Lower leg skin (tissue), 4 donors: ENCODE results near the gene ROR1. TPM values are rescaled to one million over a fixed set of nuclear protein-coding genes. Genes with fewer than 3 reads are reported as not detected.
A peak's percentile ranks its signal among the peaks of the same experiment; 100 is the strongest.

ENCODE experiments used
- DNase-seq, 2 donors: peaks; one replicate each; pipeline ENCODE4 v3.0.0-alpha.2; 2019; ENCODE audit warnings: low spot score in 2 of 2
- H3K4me3 ChIP-seq: fragments of 200-600 bp; sonication (generic); 2 replicates; pipeline ENCODE4 v1.5.1; 2017; ENCODE audit warnings: mild to moderate bottlenecking, low read depth; ENCODE audit not compliant: poor library complexity, severe bottlenecking
- CTCF ChIP-seq, 3 donors: fragments of 450-650 bp; IDR thresholded peaks; one replicate each; pipeline ENCODE4 v1.5.1; 2016; ENCODE audit warnings: antibody characterized with exemption in 3 of 3, mild to moderate bottlenecking in 3 of 3, moderate library complexity in 2 of 3
- POLR2A ChIP-seq, 2 donors: fragments of 450-650 bp; IDR thresholded peaks; one replicate each; pipeline ENCODE4 v1.6.1; 2016 to 2017; ENCODE audit warnings: antibody characterized with exemption in 2 of 2, mild to moderate bottlenecking in 1 of 2, moderate library complexity in 1 of 2
- WGBS, 2 donors: methylation state at CpG; one replicate each; pipeline ENCODE4 v1.1.5; 2018; 5-methylcytosine and 5-hydroxymethylcytosine counted together
- intact Hi-C: fragments of 100-400 bp; cut with DNase I; formaldehyde crosslinking; loops from one replicate; pipeline ENCODE4 v1.15.0; 2023; ENCODE audit warnings: low total_unique reads
- total RNA-seq, 4 donors: library from RNA; depleted of rRNA; stranded (reverse); fragments of >200 nt; gene quantifications; one replicate each; pipeline ENCODE4 v1.1.0, GENCODE V29; 2016

The ROR1 gene
- total RNA-seq, 4 donors from 2014 or later = 12.9 to 28.6 (median 22.5) TPM

GRCh38 chr1:63836374-63836773 lies 62.6 kb downstream of the ROR1 start:
- WGBS, 2 donors = 85 to 89% methylated on average over 1 of the region's 1 CpG
- no peak overlapping the region for H3K4me3 ChIP-seq
- TF ChIP-seq POLR2A (IDR thresholded peaks at IDR 0.05) (no peak), CTCF (IDR thresholded peaks at IDR 0.05) (no peak)
- no peak for DNase-seq
- intact Hi-C loops = no loop called here

GRCh38 chr1:63836830-63837229 lies 63.0 kb downstream of the ROR1 start:
- no peak for DNase-seq
- intact Hi-C loops = no loop called here
- H3K4me3 ChIP-seq = no peak overlapping the region
- TF ChIP-seq CTCF (IDR thresholded peaks at IDR 0.05) (no peak), POLR2A (IDR thresholded peaks at IDR 0.05) (no peak)
- WGBS, 2 donors = 91 to 92% methylated on average over 5 of the region's 5 CpGs

DNA sequence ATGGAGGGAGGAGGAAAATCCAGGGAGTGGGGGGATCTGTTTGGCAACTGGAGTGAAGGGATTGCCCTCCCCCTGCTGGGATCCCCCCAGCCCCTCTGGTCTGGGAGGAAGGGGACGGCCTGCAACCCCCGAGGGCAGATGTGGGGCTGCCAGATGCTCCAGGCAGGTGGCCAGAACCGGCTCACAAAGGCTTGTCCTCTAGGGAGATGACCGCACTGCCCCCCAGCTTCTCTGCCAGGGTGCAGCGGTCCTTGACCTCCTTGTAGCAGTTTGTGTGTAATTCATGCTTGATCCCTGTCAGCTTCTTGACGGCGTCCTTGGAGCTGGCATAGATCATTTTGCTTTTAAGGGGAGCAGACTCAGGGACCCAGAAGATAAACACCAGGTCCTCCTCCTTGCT lies 69.2 kb downstream of the ROR1 start:
- intact Hi-C loops = no loop called here
- WGBS, 2 donors = 79 to 80% methylated on average over 7 of the region's 7 CpGs
- DNase-seq = no peak
- H3K4me3 ChIP-seq = no peak overlapping the region
- TF ChIP-seq POLR2A (IDR thresholded peaks at IDR 0.05) = no peak
- no peak for TF ChIP-seq CTCF (IDR thresholded peaks at IDR 0.05)

GRCh38 chr1:63843884-63844283 lies 70.1 kb downstream of the ROR1 start:
- H3K4me3 ChIP-seq = no peak overlapping the region
- 80 to 90% methylated on average over 2 of the region's 2 CpGs for WGBS, 2 donors
- TF ChIP-seq POLR2A (IDR thresholded peaks at IDR 0.05) (no peak), CTCF (IDR thresholded peaks at IDR 0.05) (no peak)
- intact Hi-C loops = no loop called here
- no peak for DNase-seq

DNA sequence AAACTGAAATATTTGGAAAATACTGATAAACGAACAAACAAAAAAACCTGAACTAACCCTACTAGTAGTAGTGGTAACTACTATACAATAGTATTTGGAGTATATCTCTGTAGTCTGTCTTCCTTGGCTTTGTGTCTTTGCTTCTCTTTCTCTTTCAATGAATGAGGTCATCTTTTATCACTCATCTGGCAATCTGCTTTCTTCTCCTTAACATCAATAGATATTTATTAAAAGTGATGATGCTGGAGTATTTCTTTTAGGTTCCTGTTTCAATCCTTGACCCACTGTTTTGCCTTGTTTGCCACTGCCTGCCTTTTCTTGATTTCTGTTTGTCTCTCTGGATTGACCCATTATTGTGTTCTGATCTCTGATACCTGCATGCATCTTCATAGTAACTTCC lies 71.5 kb downstream of the ROR1 start:
- intact Hi-C loops = no loop called here
- 78 to 80% methylated on average over 1 of the region's 1 CpG for WGBS, 2 donors
- no peak for TF ChIP-seq CTCF (IDR thresholded peaks at IDR 0.05)
- no peak overlapping the region for H3K4me3 ChIP-seq
- DNase-seq = no peak

DNA sequence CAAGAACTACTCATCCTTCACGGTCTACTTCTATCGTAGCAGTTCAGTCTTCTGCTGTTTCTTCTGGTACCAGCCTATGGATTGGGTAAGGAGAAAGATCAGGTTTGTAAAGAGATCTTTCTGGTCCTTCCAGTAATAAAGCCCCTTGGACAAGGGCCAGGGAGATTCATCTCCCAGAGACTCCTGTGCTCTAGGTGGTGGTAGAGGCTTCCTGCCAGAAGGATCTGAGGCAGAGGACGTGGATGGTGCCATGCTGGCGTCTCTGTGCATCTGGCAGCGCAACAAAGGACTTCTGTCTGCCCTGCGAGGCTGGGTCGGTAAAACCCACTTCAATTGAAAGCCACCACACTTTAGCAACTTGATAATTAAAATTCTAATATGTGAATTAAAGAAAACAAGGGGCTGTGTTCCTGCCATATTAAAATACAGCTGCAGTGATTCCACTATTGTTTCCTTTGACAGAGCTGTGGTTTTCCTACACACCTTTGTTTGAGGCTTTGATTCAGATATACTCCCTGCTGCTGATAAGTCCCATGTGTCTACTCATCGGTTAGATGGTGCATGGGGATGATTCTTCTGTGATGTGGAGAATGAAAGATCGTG lies 73.6 kb downstream of the ROR1 start:
- no peak for TF ChIP-seq CTCF (IDR thresholded peaks at IDR 0.05)
- no peak for TF ChIP-seq POLR2A (IDR thresholded peaks at IDR 0.05)
- DNase-seq = peak in 1 of 2 donors; percentile 74
- 41 to 61% methylated on average over 9 of the region's 9 CpGs for WGBS, 2 donors
- intact Hi-C loops = no loop called here
- no peak overlapping the region for H3K4me3 ChIP-seq
